Neural cell (in vitro differentiated cells): ENCODE data around the gene CDK6. TPM values are rescaled to one million over a fixed set of nuclear protein-coding genes. Genes with fewer than 3 reads are reported as not detected.
"Not testable (repeated sequence)": the region's sequence is repeated elsewhere in the genome, so short reads cannot be mapped to it uniquely, and the experiment has no call there.

ENCODE experiments used
- H2AFZ ChIP-seq: fragments of 200-600, 300-800 bp; sonication (generic), shearing (Covaris generic); 2 replicates; pipeline ENCODE4 v1.6.0; 2014; ENCODE audit warnings: low read depth, mild to moderate bottlenecking, antibody characterized with exemption, low read length, moderate library complexity
- H3F3A ChIP-seq: fragments of 200-600 bp; shearing (Covaris generic); 2 replicates; pipeline ENCODE4 v1.6.1; 2016; ENCODE audit warnings: mild to moderate bottlenecking, moderate library complexity, mixed read lengths, antibody characterized with exemption, low read length; ENCODE audit not compliant: insufficient read depth, poor library complexity, severe bottlenecking
- H3K27ac ChIP-seq: fragments of 200-600, 300-800 bp; sonication (generic), shearing (Covaris generic); 2 replicates; pipeline ENCODE4 v1.5.1; 2014; ENCODE audit warnings: mild to moderate bottlenecking, low read length, moderate library complexity
- H3K27me3 ChIP-seq: fragments of 300-800, 200-600 bp; sonication (generic), shearing (Covaris generic); 2 replicates; pipeline ENCODE4 v1.6.0; 2014; ENCODE audit warnings: mild to moderate bottlenecking, low read depth, low read length, moderate library complexity; ENCODE audit not compliant: insufficient read depth
- H3K36me3 ChIP-seq: fragments of 300-800, 200-600 bp; sonication (generic), shearing (Covaris generic); 2 replicates; pipeline ENCODE4 v1.5.1; 2014; ENCODE audit warnings: mild to moderate bottlenecking, antibody characterized with exemption, low read length, moderate library complexity; ENCODE audit not compliant: insufficient read depth
- H3K4me2 ChIP-seq: fragments of 300-800, 200-600 bp; sonication (generic), shearing (Covaris generic); 2 replicates; pipeline ENCODE4 v1.6.0; 2014; ENCODE audit warnings: mild to moderate bottlenecking, low read length
- H3K4me3 ChIP-seq: fragments of 300-800, 200-600 bp; sonication (generic), shearing (Covaris generic); 2 replicates; pipeline ENCODE4 v1.5.1; 2014; ENCODE audit warnings: mild to moderate bottlenecking, low read length, moderate library complexity
- H3K79me2 ChIP-seq: fragments of 200-600 bp; shearing (Covaris generic); replicated peaks from 2 replicates; pipeline ENCODE4 v1.6.0; 2014; ENCODE audit warnings: mild to moderate bottlenecking, low read length, moderate library complexity; ENCODE audit not compliant: insufficient read depth
- H3K9ac ChIP-seq: fragments of 300-800, 200-600 bp; sonication (generic), shearing (Covaris generic); 2 replicates; pipeline ENCODE4 v1.6.1; 2016; ENCODE audit warnings: mild to moderate bottlenecking, low read length, mixed read lengths
- H3K9me2 ChIP-seq: fragments of 200-600 bp; shearing (Covaris generic); 2 replicates; pipeline ENCODE4 v1.6.1; 2016; ENCODE audit warnings: mild to moderate bottlenecking, low read length, mixed read lengths; ENCODE audit not compliant: insufficient read depth
- H3K9me3 ChIP-seq: fragments of 200-600, 300-800 bp; sonication (generic), shearing (Covaris generic); 2 replicates; pipeline ENCODE4 v1.6.1; 2016; ENCODE audit warnings: mild to moderate bottlenecking, mixed run types, low read length, moderate library complexity, mixed read lengths
- H4K20me1 ChIP-seq: fragments of 200-600 bp; shearing (Covaris generic); 2 replicates; pipeline ENCODE4 v1.6.1; 2016; ENCODE audit warnings: mild to moderate bottlenecking, mixed run types; ENCODE audit not compliant: insufficient read depth
- CTCF ChIP-seq: fragments of 450-650 bp; IDR thresholded peaks from 2 replicates; pipeline ENCODE4 v1.5.1; 2014; ENCODE audit warnings: antibody characterized with exemption, mild to moderate bottlenecking, moderate library complexity; ENCODE audit not compliant: poor library complexity, severe bottlenecking
- EP300 ChIP-seq: fragments of 450-650 bp; conservative IDR thresholded peaks from 2 replicates; pipeline ENCODE4 v1.6.1; 2014; ENCODE audit warnings: antibody characterized with exemption, mild to moderate bottlenecking, moderate library complexity; ENCODE audit not compliant: poor library complexity, severe bottlenecking
- EZH2 ChIP-seq: fragments of 200-600, 300-800 bp; shearing (Covaris generic), sonication (generic); IDR thresholded peaks from 2 replicates; pipeline ENCODE4 v1.6.1; 2014; ENCODE audit warnings: antibody characterized with exemption, low read length, borderline replicate concordance, mild to moderate bottlenecking; ENCODE audit not compliant: insufficient read depth, poor library complexity, severe bottlenecking
- MXI1 ChIP-seq: fragments of 450-650 bp; conservative IDR thresholded peaks from 2 replicates; pipeline ENCODE4 v1.6.1; 2014; ENCODE audit warnings: antibody characterized with exemption, mild to moderate bottlenecking; ENCODE audit not compliant: poor library complexity, severe bottlenecking
- POLR2AphosphoS5 ChIP-seq: IDR thresholded peaks from 2 replicates; pipeline ENCODE4 v1.6.1; 2012
- RAD21 ChIP-seq: fragments of 450-650 bp; conservative IDR thresholded peaks from 2 replicates; pipeline ENCODE4 v1.6.1; 2014; ENCODE audit warnings: antibody characterized with exemption, mild to moderate bottlenecking, moderate library complexity
- REST ChIP-seq: IDR thresholded peaks from 2 replicates; pipeline ENCODE4 v1.6.1; 2012; ENCODE audit warnings: borderline replicate concordance
- SMC3 ChIP-seq: fragments of 450-650 bp; conservative IDR thresholded peaks from 2 replicates; pipeline ENCODE4 v1.6.1; 2014; ENCODE audit warnings: antibody characterized with exemption, mild to moderate bottlenecking, moderate library complexity; ENCODE audit not compliant: poor library complexity
- TAF1 ChIP-seq: IDR thresholded peaks from 2 replicates; pipeline ENCODE4 v1.6.1; 2012; ENCODE audit warnings: low read depth
- polyA plus RNA-seq: library from polyadenylated mRNA; depleted of rRNA; stranded (reverse); fragments of >200 nt; gene quantifications from 2 replicates; pipeline ENCODE4 v1.2.3, GENCODE V29; 2014

CDK6 gene
- polyA plus RNA-seq, 1 donor from 2014 or later = 4.1 TPM

GRCh38 chr7:92745241-92745640 is 91.1 kb downstream of the CDK6 start (continued):
- TF ChIP-seq REST = no peak

GRCh38 chr7:92744180-92744579 is 92.2 kb downstream of the CDK6 start:
- not testable (repeated sequence) for H4K20me1 ChIP-seq, H3K79me2 ChIP-seq, H3K4me3 ChIP-seq, H3K27me3 ChIP-seq, H3K4me2 ChIP-seq, H3K9ac ChIP-seq, H3K9me3 ChIP-seq, H2AFZ ChIP-seq, H3K27ac ChIP-seq, H3K9me2 ChIP-seq, H3F3A ChIP-seq, H3K36me3 ChIP-seq

GRCh38 chr7:92742186-92742585 is 94.2 kb downstream of the CDK6 start:
- H2AFZ ChIP-seq = no peak overlapping the region
- no peak overlapping the region for H3K4me3 ChIP-seq
- H3K9me2 ChIP-seq = no peaks in the 10 kb centered on the region
- no peak overlapping the region for H3K27ac ChIP-seq
- H3F3A ChIP-seq = no peaks in the 10 kb centered on the region
- no peaks in the 10 kb centered on the region for H3K27me3 ChIP-seq
- no peak overlapping the region for H3K9ac ChIP-seq
- TF ChIP-seq SMC3 (no peak), RAD21 (no peak), TAF1 (no peak), EP300 (no peak), REST (no peak), MXI1 (no peak), CTCF (no peak), POLR2AphosphoS5 (no peak), EZH2 (no peak)
- no peak overlapping the region for H3K4me2 ChIP-seq
- no peaks in the 10 kb centered on the region for H4K20me1 ChIP-seq
- H3K9me3 ChIP-seq = no peaks in the 10 kb centered on the region
- H3K79me2 ChIP-seq = no peaks in the 10 kb centered on the region
- H3K36me3 ChIP-seq = no peaks in the 10 kb centered on the region
